Effector memory CD4-positive, alpha-beta T cell (primary cell): ENCODE data around the gene DRC7.

Source experiments
- DNase-seq, 3 donors: peaks; one replicate each; pipeline ENCODE4 v3.0.0-alpha.2; 2020
- H3K27ac ChIP-seq: 2 replicates; pipeline ENCODE4 v1.7.0; 2013; ENCODE audit warnings: mild to moderate bottlenecking, low read length, moderate library complexity; ENCODE audit not compliant: insufficient read depth, poor library complexity, severe bottlenecking
- H3K27me3 ChIP-seq: replicated peaks from 2 replicates; pipeline ENCODE4 v1.7.0; 2013; ENCODE audit warnings: mild to moderate bottlenecking, low read length; ENCODE audit not compliant: insufficient read depth, control insufficient read depth, poor library complexity, severe bottlenecking
- H3K36me3 ChIP-seq: 2 replicates; pipeline ENCODE4 v1.7.0; 2013; ENCODE audit warnings: mild to moderate bottlenecking, low read length, moderate library complexity; ENCODE audit not compliant: control insufficient read depth, insufficient read depth
- H3K4me1 ChIP-seq: 2 replicates; pipeline ENCODE4 v1.7.0; 2013; ENCODE audit warnings: low read length, mild to moderate bottlenecking; ENCODE audit not compliant: control insufficient read depth, insufficient read depth, poor library complexity, severe bottlenecking
- H3K4me3 ChIP-seq: 2 replicates; pipeline ENCODE4 v1.7.0; 2013; ENCODE audit warnings: low read length, low read depth, mild to moderate bottlenecking; ENCODE audit not compliant: insufficient read depth, poor library complexity, severe bottlenecking
- H3K9me3 ChIP-seq: 2 replicates; pipeline ENCODE4 v1.7.0; 2013; ENCODE audit warnings: mild to moderate bottlenecking, low read length, moderate library complexity; ENCODE audit not compliant: control insufficient read depth

DRC7 gene

GRCh38 chr16:57781349-57781740 lies 86.7 kb downstream of the DRC7 start:
- H3K27ac ChIP-seq: no peak overlapping the region
- no peaks in the 10 kb centered on the region for H3K27me3 ChIP-seq
- H3K4me1 ChIP-seq: no peaks in the 10 kb centered on the region
- H3K36me3 ChIP-seq: no peaks in the 10 kb centered on the region
- no peak for DNase-seq
- H3K9me3 ChIP-seq: no peaks in the 10 kb centered on the region
- no peak overlapping the region for H3K4me3 ChIP-seq
